Caco-2 (cell line): ENCODE measurements around the gene SRGAP1. TPM values are rescaled to one million over a fixed set of nuclear protein-coding genes. Genes with fewer than 3 reads are reported as not detected.

ENCODE experiments used
- BruUV-seq: library from RNA; stranded (reverse); fragments of 400-500 nt; replicated peaks from 2 replicates; lab custom pipeline; 2021; lab: Mats Ljungman, UMichigan
- CTCF ChIA-PET: fragments of 300-600 bp; sonication (Branson Sonifier 250); formaldehyde crosslinking; loops from one replicate; lab custom pipeline; 2022; ENCODE audit warnings: antibody characterized with exemption; lab: Charles Lee
- POLR2A ChIA-PET: fragments of 300-600 bp; sonication (Branson Sonifier 250); formaldehyde crosslinking; loops from one replicate; lab custom pipeline; 2022; ENCODE audit warnings: antibody characterized with exemption; lab: Charles Lee
- DNase-seq, 2 experiments: peaks; one replicate each; pipeline versions ENCODE4 v3.0.0 to v3.0.0-alpha.2; 2020 to 2022
- H3K27me3 ChIP-seq: replicated peaks from 2 replicates; pipeline ENCODE4 v1.6.0; 2011; ENCODE audit warnings: low read length; ENCODE audit not compliant: control insufficient read depth, insufficient read depth
- H3K36me3 ChIP-seq: 2 replicates; pipeline ENCODE4 v1.5.1; 2011; ENCODE audit warnings: low read length; ENCODE audit not compliant: control insufficient read depth, insufficient read depth
- H3K4me1 ChIP-seq: fragments of 250-450 bp; sonication (Bioruptor Pico); 2 replicates; pipeline ENCODE4 v1.5.1; 2020; ENCODE audit warnings: mild to moderate bottlenecking
- H3K4me3 ChIP-seq: 2 replicates; pipeline ENCODE4 v1.5.1; 2011; ENCODE audit warnings: low read depth, mild to moderate bottlenecking, control low read depth, low read length
- H3K9me3 ChIP-seq: fragments of 250-450 bp; sonication (Bioruptor Pico); 2 replicates; pipeline ENCODE4 v1.5.1; 2020; ENCODE audit warnings: mild to moderate bottlenecking, moderate library complexity
- H3K27ac Mint-ChIP-seq: one replicate; pipeline ENCODE4 v1.8.0; 2022; ENCODE audit warnings: mixed read lengths; ENCODE audit not compliant: unreplicated experiment
- H3K27me3 Mint-ChIP-seq: one replicate; pipeline ENCODE4 v1.8.0; 2022; ENCODE audit warnings: mixed read lengths; ENCODE audit not compliant: insufficient read depth, unreplicated experiment
- H3K36me3 Mint-ChIP-seq: one replicate; pipeline ENCODE4 v1.8.0; 2022; ENCODE audit warnings: mild to moderate bottlenecking, mixed read lengths; ENCODE audit not compliant: insufficient read depth, unreplicated experiment
- H3K4me1 Mint-ChIP-seq: one replicate; pipeline ENCODE4 v1.8.0; 2022; ENCODE audit warnings: low read depth, mixed read lengths; ENCODE audit not compliant: unreplicated experiment
- H3K4me3 Mint-ChIP-seq: one replicate; pipeline ENCODE4 v1.8.0; 2022; ENCODE audit warnings: mild to moderate bottlenecking, moderate library complexity, mixed read lengths; ENCODE audit not compliant: unreplicated experiment
- H3K9me3 Mint-ChIP-seq: one replicate; pipeline ENCODE4 v1.8.0; 2022; ENCODE audit warnings: mixed read lengths; ENCODE audit not compliant: unreplicated experiment
- intact Hi-C: fragments of 100-400 bp; cut with micrococcal nuclease; formaldehyde crosslinking; loops from one replicate; pipeline ENCODE4 v1.10.0; 2022; ENCODE audit not compliant: unreplicated experiment
- total RNA-seq: library from RNA; stranded (reverse); gene quantifications from 2 replicates; pipeline ENCODE4 v1.2.3, GENCODE V29; 2022
- TF ChIP-seq, protein P1 (sequence below), 2 experiments: fragments of 200-600 bp in 1 of 2; IDR thresholded peaks; 1 replicate in 1 of 2; 2 replicates in 1 of 2; pipeline versions ENCODE4 v1.5.1 to v1.8.0; 2011 to 2022; ENCODE audit warnings: antibody characterized with exemption in 1 of 2, control low read depth in 1 of 2, inconsistent platforms in 1 of 2, low read depth in 1 of 2, low read length in 1 of 2, mild to moderate bottlenecking in 1 of 2, moderate library complexity in 1 of 2; ENCODE audit not compliant: insufficient read depth in 1 of 2, severe bottlenecking in 1 of 2, unreplicated experiment in 1 of 2

SRGAP1 gene
- total RNA-seq, 1 experiment from 2014 or later, result 22.1 TPM

DNA sequence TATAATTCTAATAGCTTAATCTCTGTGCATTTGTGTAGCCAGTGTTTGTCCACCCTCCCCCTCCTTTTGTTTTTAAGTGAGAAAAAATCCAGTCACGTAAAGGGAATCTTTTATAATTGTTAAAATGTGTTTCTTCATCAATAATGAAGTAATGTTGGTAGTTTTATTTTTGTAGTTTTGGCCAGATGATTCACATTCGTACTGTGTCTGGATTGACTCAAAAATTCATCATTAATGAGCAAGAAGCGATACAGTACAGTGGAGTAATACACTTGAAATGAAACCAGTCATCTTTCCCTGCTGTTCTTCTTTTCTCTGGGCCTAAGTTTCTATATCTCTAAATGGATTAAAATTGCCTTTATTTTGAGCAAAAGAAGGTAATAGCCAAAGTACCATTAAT lies 86.5 kb downstream of the SRGAP1 start:
- H3K27me3 ChIP-seq, result no peaks in the 10 kb centered on the region
- ChIA-PET CTCF (no interaction called here), POLR2A (no interaction called here)
- no peak overlapping the region for H3K4me3 ChIP-seq
- no peak for DNase-seq
- H3K4me3 Mint-ChIP-seq, result no peak overlapping the region
- no peaks in the 10 kb centered on the region for H3K27me3 Mint-ChIP-seq
- H3K9me3 Mint-ChIP-seq, result no peaks in the 10 kb centered on the region
- no peaks in the 10 kb centered on the region for H3K36me3 Mint-ChIP-seq
- H3K9me3 ChIP-seq, result no peaks in the 10 kb centered on the region
- no peaks in the 10 kb centered on the region for H3K36me3 ChIP-seq
- intact Hi-C loops, result no loop called here
- H3K4me1 Mint-ChIP-seq, result peaks cover 7% of the 10 kb centered on the region
- no peaks in the 10 kb centered on the region for H3K4me1 ChIP-seq
- no TSS peak for BruUV-seq
- TF ChIP-seq, protein P1, sequence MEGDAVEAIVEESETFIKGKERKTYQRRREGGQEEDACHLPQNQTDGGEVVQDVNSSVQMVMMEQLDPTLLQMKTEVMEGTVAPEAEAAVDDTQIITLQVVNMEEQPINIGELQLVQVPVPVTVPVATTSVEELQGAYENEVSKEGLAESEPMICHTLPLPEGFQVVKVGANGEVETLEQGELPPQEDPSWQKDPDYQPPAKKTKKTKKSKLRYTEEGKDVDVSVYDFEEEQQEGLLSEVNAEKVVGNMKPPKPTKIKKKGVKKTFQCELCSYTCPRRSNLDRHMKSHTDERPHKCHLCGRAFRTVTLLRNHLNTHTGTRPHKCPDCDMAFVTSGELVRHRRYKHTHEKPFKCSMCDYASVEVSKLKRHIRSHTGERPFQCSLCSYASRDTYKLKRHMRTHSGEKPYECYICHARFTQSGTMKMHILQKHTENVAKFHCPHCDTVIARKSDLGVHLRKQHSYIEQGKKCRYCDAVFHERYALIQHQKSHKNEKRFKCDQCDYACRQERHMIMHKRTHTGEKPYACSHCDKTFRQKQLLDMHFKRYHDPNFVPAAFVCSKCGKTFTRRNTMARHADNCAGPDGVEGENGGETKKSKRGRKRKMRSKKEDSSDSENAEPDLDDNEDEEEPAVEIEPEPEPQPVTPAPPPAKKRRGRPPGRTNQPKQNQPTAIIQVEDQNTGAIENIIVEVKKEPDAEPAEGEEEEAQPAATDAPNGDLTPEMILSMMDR (IDR thresholded peaks at IDR 0.05; ENCODE audit: insufficient read depth in 1 of 2, low read depth in 1 of 2, low read length in 1 of 2, severe bottlenecking in 1 of 2, unreplicated experiment in 1 of 2), result no peak
- no peak overlapping the region for H3K27ac Mint-ChIP-seq

- TF ChIP-seq, protein P1 (IDR thresholded peaks at IDR 0.05; ENCODE audit: insufficient read depth in 1 of 2, low read depth in 1 of 2, low read length in 1 of 2, severe bottlenecking in 1 of 2, unreplicated experiment in 1 of 2), result no peak
- Mint-ChIP-seq H3K36me3 (no peaks in the 10 kb centered on the region), H3K27me3 (no peaks in the 10 kb centered on the region), H3K4me1 (peaks cover 7% of the 10 kb centered on the region), H3K27ac (no peak overlapping the region), H3K9me3 (no peaks in the 10 kb centered on the region), H3K4me3 (no peak overlapping the region)
- H3K36me3 ChIP-seq, result no peaks in the 10 kb centered on the region
- POLR2A ChIA-PET, result no interaction called here
- H3K27me3 ChIP-seq, result no peaks in the 10 kb centered on the region
- no peaks in the 10 kb centered on the region for H3K4me1 ChIP-seq
- H3K9me3 ChIP-seq, result no peaks in the 10 kb centered on the region
- BruUV-seq, result no TSS peak
- no peak for DNase-seq
- intact Hi-C loops, result no loop called here
- CTCF ChIA-PET, result no interaction called here
- no peak overlapping the region for H3K4me3 ChIP-seq
Measured at GRCh38 chr12:63931703-63932102, 87.2 kb downstream of the SRGAP1 start.

DNA sequence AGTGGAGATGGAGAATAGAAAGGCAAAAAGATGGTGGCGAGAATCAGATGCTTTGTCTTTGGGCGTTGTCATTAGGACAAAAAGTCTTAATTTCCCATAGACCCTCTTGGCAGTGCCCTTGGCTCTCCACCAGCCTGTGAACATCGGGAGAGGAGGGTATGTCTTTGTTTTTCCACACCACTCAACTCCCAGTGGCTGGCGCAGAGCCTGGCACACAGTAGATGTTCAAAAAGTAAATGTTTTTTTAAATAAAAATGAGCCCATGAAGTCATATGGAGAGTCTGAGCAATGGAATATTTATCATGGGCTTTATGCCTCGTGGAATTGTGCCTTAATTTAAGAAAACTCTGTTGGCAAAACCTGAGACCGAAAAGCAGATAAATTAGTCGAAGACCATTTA lies 90.4 kb downstream of the SRGAP1 start:
- CTCF ChIA-PET, result no interaction called here
- no peaks in the 10 kb centered on the region; the same call in 1 of the 2 replicates for H3K36me3 ChIP-seq
- H3K27ac Mint-ChIP-seq, result no peak overlapping the region
- POLR2A ChIA-PET, result no interaction called here
- TF ChIP-seq, protein P1 (IDR thresholded peaks at IDR 0.05; ENCODE audit: insufficient read depth in 1 of 2, low read depth in 1 of 2, low read length in 1 of 2, severe bottlenecking in 1 of 2, unreplicated experiment in 1 of 2), result no peak
- no peak for DNase-seq
- intact Hi-C loops, result no loop called here
- no peaks in the 10 kb centered on the region for H3K27me3 Mint-ChIP-seq
- no peaks in the 10 kb centered on the region for H3K9me3 ChIP-seq
- no peak overlapping the region for H3K4me3 ChIP-seq
- no peaks in the 10 kb centered on the region for H3K9me3 Mint-ChIP-seq
- no peaks in the 10 kb centered on the region for H3K36me3 Mint-ChIP-seq
- H3K4me1 ChIP-seq, result no peaks in the 10 kb centered on the region
- H3K4me3 Mint-ChIP-seq, result no peak overlapping the region
- H3K27me3 ChIP-seq, result no peaks in the 10 kb centered on the region
- H3K4me1 Mint-ChIP-seq, result peaks cover 8% of the 10 kb centered on the region
- BruUV-seq, result no TSS peak
